Upper lobe of left lung (tissue), 4 donors: Measurements from ENCODE around the gene TMTC2.

ENCODE experiments used
- CTCF ChIP-seq, 6 experiments: fragments of 450-650 bp in 4 of 6; fragments of 200-600 bp in 2 of 6; sonication (generic) in 2 of 6; IDR thresholded peaks; one replicate each; pipeline ENCODE4 v1.5.1; 2016 to 2019; ENCODE audit warnings: antibody characterized with exemption in 6 of 6
- POLR2A ChIP-seq, 4 donors: fragments of 450-650 bp; IDR thresholded peaks; one replicate each; pipeline ENCODE4 v1.5.1; 2016 to 2017; ENCODE audit warnings: antibody characterized with exemption in 4 of 4, mild to moderate bottlenecking in 2 of 4

GRCh38 chr12:82954064-82954463, 267.4 kb downstream of the TMTC2 start:
- TF ChIP-seq POLR2A (IDR thresholded peaks at IDR 0.05) (no peak), CTCF (IDR thresholded peaks at IDR 0.05) (no peak)
